Activated CD4-positive, alpha-beta T cell treated with anti-CD3 and anti-CD28 coated beads, Interleukin-10, Interleukin-2, amounts not matched to agents 100 ng/mL and 50 ng/mL, durations not matched to agents 16 hours and 8 hours (primary cell): ENCODE data around the gene LEF1.

ENCODE experiments used
- DNase-seq: peaks from one replicate; pipeline ENCODE4 v3.0.0-alpha.2; 2020

LEF1 gene

DNA sequence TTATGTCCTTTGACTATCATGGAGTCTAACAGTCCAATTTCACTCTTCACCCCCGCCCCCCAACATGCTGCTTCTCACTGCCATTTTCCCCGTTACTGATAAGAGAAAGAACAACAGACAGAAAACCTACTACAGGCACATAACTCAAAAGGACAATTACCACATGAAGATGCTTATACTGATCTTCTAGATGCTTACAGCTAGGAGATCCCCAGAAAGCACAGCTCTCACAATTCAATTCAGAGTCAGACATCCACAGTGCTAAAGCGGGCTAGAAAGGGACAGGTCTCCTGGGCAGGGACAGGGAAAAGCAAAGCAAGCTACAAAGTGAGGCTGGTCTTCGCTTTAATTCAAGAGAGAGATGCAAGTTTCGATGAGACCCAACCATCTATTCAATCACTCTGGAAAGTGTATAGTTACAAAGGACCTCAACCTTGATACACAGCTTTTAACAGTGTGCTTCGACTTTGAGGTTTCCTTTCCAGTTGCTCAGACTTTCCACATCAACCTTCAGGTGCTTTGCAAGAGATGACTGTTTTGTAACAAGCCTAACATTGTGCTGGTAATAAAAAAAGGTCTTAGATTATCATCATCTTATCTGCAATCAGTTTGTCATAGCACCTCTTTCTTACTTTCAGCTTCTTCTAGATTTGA is 60.9 kb downstream of the LEF1 start:
- DNase-seq, result peak; percentile 89

- no peak for DNase-seq
These were observed 61.6 kb downstream of the LEF1 start for GRCh38 chr4:108107101-108107500.

DNA sequence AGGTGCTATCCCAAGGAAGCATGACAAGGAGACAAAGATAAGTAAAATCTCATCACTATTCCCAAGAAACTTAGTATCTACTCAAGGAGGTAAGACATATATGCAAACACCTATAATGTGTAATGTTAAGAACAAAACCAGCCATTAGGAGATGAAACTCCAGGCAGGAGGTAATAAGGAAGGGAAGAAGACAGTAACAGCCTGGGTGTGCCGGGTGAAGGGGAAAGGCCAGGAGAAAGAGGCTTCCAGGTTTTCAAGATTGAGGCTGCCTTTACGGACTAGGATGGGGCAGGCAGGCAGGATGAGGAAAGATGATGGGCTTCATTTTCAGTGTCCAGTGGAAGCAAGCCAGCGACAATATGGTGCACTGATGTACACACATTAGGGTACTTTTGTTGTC is 62.5 kb downstream of the LEF1 start:
- DNase-seq, result no peak

- no peak for DNase-seq
These were observed 65.5 kb downstream of the LEF1 start for GRCh38 chr4:108103099-108103862.

DNA sequence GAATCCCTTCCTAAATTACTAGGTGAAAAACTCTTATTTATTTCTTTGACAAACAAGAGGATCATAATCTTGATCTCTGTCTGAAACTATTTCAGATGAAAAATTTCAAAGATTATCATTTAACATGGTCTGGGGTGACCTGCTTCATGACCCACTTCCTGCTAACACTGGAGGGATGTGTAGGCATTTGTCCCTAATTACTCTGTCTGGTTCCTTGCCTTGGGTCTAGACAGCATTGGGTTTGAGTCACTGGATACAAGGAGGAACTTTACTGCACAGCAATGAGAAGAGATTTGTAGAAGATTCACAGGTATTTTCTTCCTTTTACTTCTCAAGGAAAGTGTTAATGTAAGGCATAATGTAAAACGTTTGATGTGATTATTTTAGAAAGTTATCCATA is 67.9 kb downstream of the LEF1 start:
- no peak for DNase-seq

GRCh38 chr4:108099838-108100237 is 68.9 kb downstream of the LEF1 start:
- DNase-seq, result peak; percentile 34

- DNase-seq, result no peak
These were observed 70.7 kb downstream of the LEF1 start for GRCh38 chr4:108097990-108098553.

- no peak for DNase-seq
These were observed 73.7 kb downstream of the LEF1 start for GRCh38 chr4:108094923-108095482.

- no peak for DNase-seq
These were observed 74.6 kb downstream of the LEF1 start for GRCh38 chr4:108094131-108094530.

GRCh38 chr4:108092288-108092687 is 76.4 kb downstream of the LEF1 start:
- DNase-seq, result no peak

- no peak for DNase-seq
These were observed 81.3 kb downstream of the LEF1 start for GRCh38 chr4:108087293-108087967.

- no peak for DNase-seq
These were observed 87.5 kb downstream of the LEF1 start for GRCh38 chr4:108081256-108081655.

GRCh38 chr4:108080747-108081146 is 88.0 kb downstream of the LEF1 start:
- DNase-seq, result peak; percentile 16

DNA sequence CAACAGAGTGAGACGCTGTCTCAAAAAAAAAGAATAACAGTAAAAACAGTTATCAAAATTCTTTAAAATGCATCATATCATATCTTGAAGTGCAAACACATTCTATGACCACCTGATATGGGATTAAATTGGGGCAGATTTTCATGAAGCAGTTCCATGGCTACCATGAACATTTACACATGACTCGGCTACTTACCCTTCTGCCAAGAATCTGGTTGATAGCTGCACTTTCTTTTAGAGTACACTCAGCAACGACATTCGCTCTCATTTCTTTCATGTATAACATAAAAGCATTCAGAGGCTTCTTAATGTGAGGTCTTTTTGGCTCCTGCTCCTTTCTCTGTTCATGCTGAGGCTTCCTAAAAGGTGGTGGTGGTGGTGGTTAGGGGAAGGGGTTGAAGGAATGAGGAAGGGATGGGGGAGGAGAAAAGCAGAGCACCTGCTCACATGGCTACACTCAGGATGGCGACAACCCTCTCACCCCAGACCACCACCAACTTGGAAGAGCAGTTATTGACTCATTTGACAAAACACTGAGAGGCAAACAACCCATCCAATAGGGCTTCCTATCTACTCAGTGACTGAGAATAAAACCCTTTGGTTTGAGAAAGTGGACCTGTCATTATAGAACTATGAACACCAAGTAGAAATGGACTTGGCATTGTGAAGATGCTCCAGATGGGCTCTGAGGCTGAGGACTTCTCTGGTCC is 90.6 kb downstream of the LEF1 start:
- DNase-seq, result no peak

DNA sequence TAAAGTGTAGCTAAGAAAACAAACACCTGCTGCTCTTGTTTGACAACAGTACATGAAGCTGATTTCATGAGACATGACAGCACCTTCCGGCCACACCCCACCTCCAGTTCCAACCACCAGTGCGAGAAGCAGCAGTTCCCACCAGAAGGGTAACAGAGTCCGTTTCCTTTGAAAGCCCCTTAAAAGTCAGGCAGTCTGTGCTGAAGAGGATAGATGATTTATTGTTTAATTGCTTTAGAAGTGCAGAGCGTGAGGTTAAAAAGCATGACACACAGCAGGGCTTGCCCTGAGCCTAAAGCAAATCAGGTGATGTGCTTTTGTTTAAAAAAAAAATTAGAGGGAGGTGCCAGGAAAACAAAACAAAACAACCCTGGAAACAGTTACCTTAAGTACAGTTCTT is 96.4 kb downstream of the LEF1 start:
- peak; percentile 36 for DNase-seq

DNA sequence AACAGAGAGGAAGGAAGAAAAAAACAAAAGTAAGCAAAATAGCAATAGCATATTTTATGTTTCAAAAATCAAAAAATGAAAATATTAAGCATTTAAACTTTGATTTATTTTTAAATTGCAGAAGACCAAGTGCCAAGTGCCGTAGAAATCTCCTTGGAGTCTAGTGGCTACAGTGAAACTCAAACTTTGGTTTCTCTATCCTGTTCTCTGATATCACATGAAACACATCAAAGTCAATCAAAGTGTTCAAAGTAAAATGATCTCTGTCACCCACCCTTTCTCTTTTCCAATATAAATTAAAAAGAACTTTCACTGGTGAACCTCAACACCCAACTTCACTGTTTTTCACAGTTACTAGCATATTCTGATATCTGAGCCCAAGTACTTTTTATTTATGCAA is 98.0 kb downstream of the LEF1 start:
- DNase-seq, result no peak

DNA sequence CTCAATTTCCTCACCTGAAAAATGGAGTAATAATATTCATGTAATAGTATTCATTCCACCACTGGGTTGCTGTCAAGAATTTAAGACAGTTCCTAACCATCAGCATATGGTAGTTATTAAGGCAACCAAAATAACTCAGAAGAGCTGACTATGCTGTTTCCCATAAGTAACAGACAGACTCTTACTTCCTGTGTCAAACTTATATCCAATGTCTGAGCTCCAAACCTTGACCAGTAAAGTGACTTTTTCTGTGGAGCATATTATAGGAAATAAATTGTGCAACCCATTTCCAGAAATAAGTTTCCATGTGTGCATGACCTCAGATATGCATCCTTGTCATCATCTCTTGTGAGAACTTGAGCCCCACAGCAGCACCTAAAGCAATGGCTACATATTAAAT is 100.3 kb downstream of the LEF1 start:
- no peak for DNase-seq

- no peak for DNase-seq
These were observed 107.9 kb downstream of the LEF1 start for GRCh38 chr4:108060686-108061321.

GRCh38 chr4:108060164-108060563 is 108.6 kb downstream of the LEF1 start:
- no peak for DNase-seq

DNA sequence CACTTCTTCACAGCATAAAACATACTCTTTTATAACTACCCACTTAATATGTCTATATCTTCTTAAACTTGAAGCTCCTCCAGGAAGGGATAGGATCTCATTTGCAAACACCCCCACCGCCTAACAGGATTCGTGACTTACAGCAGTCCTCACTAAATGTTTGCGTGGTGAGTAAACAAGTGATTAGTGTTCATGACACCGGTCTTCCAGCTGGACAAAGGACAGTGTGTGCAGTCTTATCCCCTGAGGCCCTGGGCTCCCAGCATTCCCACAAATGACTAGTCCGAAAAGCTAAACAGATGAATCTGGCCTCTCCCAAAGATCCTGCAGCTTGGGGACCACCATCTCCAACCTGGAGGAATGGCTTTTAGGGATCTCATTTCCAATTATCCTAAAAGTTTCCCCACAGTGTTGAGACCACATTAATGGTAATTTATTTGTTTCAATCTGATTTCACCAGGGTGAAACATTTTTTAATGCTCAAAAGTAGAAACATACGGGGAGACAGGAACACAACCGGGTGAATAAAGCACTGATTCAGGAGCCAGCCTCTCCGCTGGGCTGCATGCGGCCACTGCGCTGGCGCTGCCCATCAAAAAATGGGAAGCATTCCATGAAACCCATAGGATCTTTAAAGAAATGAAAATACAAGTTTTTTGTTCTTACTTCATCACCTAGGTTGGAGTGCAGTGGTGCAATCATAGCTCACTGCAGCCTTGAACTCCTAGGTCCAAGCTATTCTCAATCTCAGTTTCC is 109.9 kb downstream of the LEF1 start:
- no peak for DNase-seq

GRCh38 chr4:108056418-108056817 is 112.3 kb downstream of the LEF1 start:
- no peak for DNase-seq
